H4 (cell line): ENCODE results near the gene GNLY. TPM values are rescaled to one million over a fixed set of nuclear protein-coding genes. Genes with fewer than 3 reads are reported as not detected.
A peak's percentile ranks its signal among the peaks of the same experiment; 100 is the strongest.
"Not testable (repeated sequence)": the region's sequence is repeated elsewhere in the genome, so short reads cannot be mapped to it uniquely, and the experiment has no call there.

Source experiments
- DNase-seq: peaks from one replicate; pipeline ENCODE4 v3.0.0-alpha.2; 2015; ENCODE audit warnings: low spot score
- total RNA-seq: library from RNA; depleted of rRNA; stranded (reverse); fragments of >200 nt; shearing (Covaris generic); gene quantifications from 2 replicates; pipeline ENCODE4 v1.2.3, GENCODE V29; 2014; rRNA removed

GNLY gene
- total RNA-seq: not detected in 2 replicates

DNA sequence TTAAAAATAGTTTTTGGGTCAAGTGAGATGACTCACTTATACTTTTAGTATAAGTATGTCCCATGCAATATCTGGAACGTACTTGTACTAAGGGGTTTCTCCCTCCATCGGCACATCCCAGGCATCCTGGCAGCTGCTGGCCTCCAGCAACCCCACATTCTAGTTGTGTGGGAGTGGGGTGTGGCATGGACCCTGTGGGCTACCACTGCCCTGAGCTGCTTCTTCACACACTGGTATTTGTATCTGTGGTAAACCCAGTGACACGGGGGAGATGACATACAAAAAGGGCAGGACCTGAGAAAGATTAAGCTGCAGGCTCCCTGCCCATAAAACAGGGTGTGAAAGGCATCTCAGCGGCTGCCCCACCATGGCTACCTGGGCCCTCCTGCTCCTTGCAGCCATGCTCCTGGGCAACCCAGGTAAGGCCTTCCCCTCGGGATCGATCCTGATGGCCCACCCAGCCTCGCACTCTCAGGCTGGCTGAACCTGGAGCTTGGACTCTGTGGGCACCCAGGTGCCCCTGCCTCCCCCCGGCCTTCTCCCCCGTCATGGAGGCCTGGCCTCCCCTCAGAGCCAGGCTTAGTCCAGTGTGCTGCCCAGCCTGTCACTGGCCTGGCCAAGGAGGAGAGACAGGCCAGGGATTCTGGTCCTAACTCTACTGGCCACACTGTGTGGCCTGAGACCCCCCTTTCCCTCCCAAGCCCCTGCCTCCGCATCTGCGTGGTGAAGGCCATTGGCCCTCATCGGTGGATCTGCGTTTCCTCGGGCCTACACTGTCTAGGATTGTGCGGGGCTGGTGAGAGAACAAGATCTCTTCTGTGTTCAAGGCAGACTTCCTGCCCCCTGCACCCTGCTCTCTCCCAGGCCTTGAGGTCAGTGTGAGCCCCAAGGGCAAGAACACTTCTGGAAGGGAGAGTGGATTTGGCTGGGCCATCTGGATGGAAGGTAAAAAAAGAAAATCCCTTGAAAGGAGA is at the start of gene GNLY:
TSS of gene GNLY (plus strand) at position 307 of the 974 bp plus-strand sequence. CDS start at position 368, 61 bp downstream.
- no peak for DNase-seq

DNA sequence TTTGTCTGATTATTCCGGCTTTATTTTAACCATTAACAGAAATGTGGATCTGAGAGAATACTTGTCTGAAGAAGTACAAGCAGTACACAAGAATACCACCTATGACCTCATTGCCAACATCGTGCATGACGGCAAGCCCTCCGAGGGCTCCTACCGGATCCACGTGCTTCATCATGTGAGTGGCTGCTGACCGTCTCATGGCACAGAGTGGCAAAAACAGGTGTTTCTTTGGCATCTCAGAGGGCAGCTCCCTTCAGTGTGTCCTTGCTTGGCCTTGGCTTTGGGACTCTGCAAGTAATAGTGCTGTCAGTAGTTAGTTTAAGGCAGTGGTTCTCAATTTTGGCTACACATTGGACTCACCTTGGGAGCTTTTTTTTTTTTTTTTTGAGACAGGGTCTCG is 49.2 kb upstream of the GNLY start:
- no peak for DNase-seq

DNA sequence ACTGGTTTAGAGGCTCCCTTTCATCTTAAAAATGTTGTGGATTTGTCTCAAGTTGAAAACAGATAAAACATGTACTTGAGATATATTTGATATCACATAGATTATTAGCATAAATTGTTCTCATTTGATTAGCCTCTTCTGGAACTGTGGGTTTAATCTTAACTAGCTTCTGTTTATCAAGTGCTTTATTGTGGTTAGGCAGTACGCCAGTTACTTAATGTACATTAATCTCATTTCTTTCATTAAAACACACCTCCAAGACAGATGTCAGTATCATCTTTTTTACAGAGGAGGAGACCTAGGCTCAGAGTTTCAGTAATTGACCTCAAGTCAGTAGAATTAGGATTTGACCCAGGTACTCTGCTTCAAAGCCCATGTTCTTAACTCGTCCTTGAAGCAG is 48.0 kb upstream of the GNLY start:
- DNase-seq: no peak

DNA sequence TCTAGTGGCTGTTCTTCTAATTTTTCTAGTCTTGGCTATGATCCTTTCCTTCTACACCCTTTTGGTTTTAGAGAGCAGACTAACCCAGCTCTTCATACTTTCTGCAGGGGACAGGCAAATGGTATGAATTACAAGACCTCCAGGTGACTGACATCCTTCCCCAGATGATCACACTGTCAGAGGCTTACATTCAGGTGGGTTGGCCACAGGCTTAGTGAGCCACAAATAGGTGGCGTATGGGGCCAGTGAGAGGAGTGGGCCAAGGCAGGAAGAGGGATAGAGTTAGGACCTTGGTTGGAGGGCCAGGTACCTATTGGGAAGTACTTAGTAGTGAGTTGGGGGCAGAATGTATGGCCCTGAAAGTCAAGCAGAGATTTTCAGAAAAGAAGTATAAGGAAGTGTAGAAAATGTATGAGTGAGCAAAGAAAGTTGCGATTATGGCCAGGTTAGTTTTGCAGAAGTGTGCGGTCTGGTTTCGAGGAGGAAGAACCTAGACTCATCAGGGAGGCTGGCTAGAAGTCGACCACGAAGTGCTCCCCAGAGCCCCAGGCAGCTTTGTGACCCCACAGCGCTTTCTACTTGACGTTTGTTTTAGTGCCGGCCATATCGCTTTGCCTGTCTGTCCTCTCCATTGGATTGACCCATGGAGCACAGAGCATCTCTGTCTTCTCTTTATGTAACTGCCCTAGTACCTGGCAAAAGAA is 46.2 kb upstream of the GNLY start:
- no peak for DNase-seq

DNA sequence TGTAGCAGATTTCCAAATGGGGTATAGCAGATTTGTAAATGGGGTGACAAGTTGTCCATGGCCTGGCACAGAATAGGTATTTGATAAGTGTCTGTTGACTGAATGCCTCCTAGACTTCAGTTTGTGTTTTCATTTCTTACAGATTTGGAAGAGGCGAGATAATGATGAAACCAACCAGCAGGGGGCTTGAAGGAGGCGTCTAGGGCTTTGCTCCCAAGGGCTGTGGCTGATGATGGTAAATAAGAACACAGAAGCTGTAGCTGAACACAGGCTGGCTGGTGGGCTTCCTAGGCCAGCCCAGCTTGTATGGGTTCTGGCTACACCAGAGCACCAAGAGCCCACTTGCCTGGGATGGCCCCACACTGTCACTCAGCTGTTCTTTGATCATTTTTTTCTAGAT is 45.5 kb upstream of the GNLY start:
- peak; percentile 30 for DNase-seq

DNA sequence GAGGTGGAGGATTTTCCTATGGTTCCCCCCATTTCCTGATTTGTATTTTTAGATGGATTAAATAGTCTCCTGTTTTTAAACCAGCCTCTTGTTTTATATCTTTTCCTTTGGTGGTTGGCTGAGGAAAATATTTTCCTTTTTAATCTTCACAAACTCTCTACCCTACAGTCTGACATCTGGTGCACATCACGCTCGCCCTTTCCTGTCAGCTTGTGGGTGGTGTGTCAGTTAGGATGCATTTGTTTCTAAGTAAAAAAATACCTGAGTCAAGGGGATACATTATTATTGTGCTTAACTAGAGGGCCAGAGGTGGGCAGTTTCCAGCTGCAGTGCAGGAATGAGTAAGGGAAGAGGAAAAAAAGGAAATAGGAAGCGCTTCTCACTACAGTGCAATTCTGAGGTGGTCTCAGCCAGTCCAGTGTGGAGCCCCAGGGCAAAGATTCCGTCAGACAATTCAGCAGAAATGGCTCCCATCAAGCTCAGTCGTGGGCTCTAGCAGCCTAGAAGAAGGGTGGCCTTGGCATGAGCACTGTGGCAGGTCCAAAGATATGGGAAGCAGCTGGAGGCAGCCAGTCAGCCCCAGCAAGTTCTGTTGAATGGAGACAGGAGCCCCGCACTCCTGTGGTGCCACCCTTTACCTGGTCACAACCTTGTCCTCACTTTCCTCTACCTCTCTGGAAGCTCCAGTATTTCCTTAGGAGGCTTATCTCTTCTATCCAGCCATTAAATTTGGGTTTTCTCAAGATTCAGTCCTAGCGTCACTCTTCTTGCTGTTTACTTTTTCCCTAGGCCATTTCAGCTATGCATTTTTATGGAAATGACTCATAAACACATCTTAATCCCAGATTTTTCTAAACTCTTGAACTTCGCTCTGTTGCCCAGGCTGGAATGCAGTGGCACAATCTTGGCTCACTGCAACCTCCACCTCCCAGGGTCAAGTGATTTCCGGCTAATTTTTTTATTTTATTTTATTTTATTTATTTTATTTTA is 44.7 kb upstream of the GNLY start:
- no peak for DNase-seq

DNA sequence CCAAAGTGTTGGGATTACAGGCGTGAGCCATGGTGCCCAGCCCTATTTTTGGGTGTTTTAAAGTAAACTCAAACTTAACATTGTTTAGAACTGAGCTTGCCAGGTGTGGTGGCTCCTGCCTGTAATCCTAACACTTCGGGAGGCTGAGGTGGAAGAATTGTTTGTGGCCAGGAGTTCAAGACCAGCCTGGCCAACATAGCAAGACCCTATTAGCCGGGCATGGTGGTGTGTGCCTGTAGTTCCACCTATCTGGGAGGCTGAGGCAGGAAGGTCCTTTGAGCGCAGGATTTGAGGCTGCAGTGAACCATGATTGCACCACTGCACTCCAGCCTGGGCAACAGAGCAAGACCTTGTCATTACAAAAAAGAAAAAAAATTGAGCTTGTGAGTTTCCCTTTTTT is 43.7 kb upstream of the GNLY start:
- DNase-seq: no peak

DNA sequence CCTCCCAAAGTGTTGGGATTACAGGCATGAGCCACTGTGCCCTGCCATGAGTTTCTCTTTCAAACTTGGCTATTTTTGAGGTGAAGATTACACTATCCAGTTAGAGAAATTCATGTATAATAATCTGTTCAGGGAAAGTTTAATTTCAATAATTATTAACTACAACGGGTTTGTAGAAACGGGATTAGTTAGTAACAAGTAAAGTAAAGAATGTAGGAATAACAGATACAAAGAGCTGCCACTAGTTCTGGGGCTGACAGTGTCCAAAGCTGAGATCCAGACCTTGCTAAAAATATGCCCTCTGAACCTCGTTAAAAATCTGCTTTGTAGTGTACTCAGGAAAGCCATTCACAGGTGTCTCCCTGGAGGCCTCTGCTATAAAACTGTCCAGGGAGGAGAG is 43.1 kb upstream of the GNLY start:
- DNase-seq: no peak

DNA sequence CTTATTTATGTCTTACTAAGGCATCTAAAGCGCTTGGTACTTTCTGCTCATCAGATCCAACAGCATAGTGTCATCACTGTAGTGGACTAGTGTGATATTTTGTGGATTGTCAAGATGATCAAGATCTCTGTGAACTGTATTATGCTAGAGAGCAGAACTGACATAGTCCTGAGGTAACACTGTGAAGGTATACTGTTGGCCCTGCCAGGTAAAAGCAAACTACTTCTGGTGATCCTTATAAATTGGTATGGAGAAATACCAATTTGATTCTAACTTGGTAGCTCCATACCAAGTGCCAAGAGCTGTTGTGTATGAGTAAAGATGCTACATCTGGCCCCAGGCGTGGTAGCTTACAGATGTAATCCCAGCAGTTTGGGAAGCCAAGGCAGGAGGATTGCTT is 42.1 kb upstream of the GNLY start:
- no peak for DNase-seq

DNA sequence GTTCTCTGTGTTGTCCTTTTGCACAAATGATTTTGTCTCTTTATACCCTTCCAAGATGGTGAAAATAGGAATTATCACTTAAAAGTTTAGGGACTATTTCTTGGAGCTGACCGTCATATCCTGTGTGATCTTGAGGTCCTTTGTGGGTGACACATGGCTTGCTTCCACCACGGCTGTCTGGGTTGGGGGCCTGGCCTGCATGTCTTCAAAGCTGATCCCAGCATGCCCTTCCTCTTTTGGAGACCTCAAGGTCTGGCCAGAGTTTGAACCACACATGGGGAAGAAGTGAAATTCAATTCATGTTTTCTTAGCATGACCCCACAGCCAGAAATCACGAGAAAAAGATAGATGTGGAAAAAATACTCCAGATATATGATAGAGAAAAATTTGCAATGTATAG is 40.2 kb upstream of the GNLY start:
- DNase-seq: no peak

DNA sequence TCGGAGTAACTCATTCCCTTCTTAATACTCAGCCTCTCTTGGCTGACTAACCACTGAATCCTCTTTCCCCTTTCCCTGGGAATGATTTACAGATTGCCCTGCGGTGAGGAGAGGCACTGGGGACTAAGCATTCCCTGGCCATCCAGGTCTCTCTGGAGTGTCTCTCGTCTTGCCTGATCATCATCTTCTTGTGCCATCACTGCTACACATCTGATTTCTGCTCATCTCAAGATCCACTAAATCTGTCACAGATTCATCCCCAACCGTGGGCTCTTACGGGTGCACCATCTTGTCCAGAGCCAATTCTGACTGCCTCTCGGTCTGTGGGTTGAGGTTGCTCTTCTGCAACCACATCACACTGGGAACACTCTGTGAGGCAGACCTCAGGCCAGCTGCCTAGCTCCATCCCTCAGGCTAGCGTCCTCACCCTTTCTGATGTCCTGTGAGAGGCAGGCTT is 38.2 kb upstream of the GNLY start:
- DNase-seq: no peak

DNA sequence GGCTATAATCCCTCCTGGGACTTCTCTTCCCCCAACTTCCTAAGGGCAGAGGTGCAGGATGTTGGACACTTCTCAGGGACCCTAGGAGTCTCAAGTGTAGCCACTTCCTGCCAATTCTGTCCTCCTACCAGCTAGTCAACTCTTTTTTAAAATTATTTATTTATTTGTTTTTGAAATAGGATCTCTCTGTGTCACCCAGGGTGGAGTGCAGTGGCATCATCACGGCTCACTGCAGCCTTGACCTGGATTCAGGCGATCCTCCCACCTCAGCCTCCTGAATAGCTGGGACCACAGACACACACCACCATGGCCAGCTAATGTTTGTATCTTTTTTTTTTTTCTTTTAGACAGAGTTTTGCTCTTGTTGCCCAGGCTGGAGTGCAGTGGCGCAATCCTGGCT is 37.7 kb upstream of the GNLY start:
- DNase-seq: no peak

DNA sequence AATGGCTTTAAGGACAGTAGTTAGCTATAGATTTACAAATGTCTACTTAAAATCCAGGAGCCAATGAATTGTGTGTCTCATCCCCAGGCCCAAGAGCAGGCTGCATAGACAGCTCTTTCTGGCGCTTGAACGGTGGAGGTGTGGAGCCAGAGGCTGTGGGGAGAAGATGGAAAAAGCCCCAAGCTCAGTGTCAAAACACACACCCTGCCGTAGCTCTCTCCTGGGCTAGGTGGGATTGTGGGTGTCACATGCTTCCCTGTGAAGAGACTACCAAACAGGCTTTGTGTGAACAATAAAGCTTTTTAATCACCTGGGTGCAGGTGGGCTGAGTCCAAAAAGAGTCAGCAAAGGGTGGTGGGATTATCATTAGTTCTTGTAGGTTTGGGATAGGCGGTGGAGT is 36.8 kb upstream of the GNLY start:
- not testable (repeated sequence) for DNase-seq

DNA sequence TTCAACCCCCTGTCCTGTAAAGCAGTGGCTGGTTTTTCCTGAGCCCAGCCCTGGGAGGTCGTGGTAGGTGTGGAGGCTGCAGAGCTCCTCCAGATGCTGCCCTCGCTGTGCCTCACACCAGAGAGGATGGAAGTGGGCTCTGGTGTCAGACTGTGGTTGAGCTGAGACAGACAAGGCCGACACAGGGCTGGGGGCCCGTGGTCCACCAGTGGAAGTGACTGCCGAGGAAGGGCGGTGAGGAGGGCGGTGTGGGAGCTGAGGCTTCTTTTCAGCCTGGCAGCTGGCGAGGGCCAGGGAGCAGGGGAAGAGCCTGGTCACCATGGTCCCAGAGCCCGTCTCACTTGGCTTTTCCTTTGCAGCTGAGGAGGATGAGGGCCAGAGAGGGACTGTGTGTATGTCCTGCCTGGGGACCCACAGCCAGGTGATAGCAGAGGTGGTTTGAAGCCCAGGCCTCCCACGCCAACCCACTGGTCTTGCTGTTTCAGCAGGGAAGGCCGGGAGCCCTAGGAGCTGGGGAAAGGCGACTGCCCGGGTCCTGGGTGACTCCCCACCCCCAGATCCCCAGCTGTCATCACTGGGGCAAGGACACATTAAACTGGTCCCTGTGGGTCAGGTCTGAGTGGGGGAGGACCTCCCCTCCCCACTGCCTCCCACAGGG is 34.7 kb upstream of the GNLY start:
- no peak for DNase-seq

DNA sequence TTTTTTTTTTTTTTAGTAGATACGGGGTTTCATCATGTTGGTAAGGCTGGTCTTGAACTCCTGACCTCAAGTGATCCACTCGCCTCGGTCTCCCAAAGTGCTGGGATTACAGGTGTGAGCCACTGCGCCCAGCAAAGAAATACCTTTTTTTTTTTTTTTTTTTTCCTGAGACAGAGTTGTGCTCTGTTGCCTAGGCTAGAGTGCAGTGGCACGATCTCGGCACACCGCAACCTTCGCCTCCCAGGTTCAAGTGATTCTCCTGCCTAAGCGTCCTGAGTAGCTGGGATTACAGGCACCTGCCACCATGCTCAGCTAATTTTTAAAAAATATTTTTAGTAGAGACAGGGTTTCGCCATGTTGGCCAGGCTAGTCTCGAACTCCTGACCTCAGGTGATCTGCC is 33.9 kb upstream of the GNLY start:
- DNase-seq: not testable (repeated sequence)

DNA sequence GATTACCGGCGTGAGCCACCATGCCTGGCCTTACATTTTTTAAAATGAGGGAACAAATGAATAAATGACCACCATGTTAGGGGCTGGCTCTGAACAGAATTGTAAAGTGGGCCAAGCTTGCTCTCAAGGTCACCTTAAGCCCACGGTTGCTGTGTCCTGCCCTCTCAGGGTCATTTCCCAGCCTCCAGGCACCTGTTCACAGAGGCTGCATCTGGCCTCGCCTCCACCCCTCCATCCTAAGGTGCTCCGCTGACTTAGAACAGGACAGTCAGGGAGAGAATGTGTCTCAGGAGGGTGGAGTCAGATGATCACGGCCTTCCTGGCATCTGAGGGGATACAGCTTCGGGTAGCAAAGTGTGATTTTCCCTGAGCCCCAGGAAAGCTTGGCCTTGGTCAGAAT is 33.4 kb upstream of the GNLY start:
- no peak for DNase-seq

DNA sequence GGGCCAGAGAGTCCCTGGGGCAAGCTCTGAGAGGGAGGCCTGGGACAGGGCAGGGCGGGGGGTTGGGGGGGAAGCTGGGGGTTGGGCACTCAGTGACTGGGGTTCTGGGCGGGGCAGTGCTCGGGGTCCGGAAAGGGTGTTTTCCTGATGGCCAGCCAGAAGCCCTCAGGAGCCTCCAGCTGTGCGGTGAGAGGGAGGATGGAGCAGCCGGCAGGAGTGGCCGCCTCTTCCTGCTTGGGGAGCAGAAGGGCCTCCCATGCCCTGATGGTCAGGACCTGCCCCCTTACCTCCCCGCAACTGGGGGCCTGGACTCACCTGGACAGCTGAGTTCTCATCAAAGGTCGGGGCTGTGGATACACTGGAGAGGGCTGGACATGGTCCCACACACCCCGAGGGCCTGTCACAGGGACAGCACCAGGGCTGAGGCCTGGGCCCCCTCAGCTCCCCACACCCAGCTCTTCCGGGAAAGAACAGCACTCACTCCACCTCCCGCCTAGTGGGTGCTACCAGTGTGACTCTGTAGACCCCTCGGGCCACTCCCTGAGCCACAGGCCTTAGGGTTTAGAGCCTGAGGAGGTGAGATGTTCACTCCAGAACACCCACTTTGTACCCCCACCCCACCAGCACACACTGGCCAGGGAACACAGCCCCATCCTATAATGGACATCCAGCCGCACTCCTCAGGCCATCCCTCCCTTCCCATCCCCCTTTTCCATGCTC is 32.9 kb upstream of the GNLY start:
- DNase-seq: no peak

DNA sequence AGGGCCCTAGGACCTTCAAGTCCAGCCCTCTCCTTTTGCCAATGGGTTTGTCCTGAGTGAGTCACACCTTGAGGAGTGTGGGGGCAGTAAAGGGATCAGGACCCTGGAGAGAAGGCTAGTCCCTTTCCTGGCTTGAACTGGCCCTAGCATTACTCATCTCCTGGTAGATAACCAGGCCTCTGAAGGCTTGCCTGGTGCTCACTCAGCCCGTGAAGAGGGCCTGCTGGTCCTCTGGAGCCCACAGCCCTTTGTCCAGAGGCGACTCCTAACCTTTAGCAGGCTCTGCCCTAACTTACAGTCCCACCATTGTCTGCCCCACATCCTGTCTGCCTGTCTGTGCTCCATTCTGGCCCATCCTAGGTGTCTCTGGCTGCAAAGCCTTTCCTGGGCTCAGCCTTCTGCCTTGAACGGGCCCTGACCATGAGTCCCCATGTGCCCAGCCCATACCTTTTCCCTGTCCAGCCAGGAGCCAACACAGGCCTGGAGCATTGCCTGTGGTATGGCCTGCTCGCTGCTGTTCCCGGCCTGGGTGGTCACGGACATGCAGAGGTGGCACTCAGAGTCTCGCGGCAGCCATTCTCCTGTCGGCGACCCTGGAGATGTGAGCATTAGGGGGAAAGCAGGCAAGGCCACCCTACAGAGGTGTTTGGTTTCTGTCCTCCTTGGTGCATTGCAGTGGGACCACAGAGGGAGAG is 31.1 kb upstream of the GNLY start:
- DNase-seq: no peak

DNA sequence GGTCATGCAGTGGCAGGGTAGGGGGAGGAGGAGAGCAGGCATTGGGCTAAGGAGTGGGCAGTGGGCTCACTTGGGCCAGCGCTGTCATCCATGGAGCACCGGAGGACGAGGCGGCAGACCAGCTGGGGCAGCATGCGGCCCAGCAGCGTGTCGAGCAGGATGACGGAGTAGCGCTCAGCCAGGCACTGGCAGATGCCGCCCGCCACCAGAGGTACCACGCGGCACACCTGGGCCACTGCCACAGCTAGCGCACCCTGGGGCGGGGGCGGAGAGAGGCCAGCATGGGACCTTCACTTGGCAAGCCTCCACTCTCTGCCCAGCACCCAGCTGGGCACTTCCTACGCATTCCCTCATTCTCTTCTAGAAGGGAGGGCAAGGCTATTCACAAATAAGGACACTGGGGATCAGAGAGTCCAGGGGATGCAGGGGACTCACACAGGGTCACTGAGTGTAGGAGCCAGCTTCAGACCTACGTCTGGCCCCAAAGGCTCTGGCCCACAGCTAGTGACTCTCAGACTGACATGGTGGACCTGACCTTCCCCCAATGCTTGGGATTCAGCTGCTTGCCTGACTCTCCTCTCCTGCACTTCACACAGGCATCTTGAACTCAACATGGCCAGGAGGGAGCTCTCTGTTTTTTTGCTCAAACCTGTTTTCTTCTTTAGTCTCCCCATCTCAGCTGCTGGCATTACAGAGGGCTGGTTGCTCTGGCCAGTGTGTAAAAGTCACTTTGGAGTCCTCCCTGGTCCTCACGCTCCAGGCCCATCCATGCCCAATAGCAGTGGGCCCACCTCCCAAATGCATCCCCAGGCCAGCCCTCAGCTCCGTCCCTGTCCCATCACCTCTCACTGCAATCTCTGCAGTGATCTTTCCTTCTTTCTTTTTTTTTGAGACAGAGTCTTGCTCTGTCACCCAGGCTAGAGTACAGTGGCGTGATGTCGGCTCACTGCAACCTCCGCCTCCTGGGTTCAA is 30.3 kb upstream of the GNLY start:
- DNase-seq: no peak
